ENCODE measurements around the gene NT5M.

Gene NT5M

GRCh38 chr17:17303847-17304490 is 796 bp downstream of the NT5M start:
- DNase-seq = peak; percentile 36

DNA sequence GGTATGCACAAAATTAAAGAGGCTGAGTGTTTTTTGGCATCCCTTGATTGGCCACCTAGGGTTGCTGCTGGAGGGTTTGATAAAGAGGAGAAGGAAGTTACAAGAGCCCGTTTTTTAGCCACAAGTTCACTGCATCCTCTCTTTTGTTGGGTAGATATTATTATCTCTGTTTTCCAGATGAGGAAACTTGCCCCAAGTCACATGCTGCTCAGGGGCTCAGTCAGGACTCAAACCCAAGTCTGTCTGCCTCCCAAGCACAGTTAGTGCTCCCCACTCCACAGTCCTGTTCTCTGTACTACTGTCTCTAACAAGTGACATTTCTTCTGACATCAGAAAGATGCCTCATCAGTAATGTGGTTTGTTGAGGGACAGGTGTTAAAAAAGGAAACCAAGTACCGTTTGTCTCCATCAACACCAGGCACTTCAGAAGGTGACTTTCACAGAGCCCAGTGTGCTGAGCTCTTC is 1.4 kb downstream of the NT5M start:
- DNase-seq = no peak

DNA sequence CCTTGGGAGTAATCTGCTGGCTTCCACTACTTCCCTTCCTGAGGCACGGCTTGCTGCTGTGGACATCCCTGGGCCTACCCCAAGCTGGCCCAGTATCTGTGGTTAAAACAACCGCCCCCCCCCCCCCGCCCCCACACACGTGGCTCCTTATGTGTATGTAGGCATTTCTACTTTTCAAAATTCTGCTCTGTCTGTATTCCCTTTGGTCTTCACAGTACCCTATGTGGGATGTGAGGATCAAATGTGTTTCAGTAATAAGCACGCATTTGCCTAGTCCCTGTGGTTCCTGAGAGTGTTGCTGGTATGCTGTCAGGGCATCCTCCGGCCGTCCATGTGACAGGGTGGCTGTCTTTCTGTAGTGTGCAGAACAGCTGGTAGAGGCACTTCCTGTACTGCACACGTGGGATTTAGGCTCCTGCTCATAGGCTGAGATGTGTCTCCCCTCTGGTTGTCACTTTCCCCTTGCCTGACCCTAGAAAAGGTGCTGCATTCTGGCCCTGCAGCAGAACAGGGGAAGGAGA is 2.2 kb downstream of the NT5M start:
- peak; percentile 96 for DNase-seq

DNA sequence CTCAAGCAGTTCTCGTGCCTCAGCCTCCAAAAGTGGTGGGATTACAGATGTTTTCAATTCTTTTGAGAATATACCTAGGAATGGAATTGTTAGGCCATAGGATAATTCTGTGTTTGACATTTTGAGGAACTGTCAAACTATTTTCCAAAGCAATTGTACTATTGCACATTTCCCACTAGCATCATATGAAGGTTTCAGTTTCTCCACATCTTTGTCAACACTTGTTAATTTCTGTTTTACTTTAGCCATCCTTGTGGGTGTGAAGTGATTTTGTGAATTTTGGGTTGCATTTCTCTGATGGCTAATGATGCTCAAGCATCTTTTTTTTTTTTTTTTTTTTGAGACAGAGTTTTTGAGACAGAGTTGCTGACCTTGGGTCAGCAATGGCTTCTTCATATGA is 6.2 kb downstream of the NT5M start:
- no peak for DNase-seq

DNA sequence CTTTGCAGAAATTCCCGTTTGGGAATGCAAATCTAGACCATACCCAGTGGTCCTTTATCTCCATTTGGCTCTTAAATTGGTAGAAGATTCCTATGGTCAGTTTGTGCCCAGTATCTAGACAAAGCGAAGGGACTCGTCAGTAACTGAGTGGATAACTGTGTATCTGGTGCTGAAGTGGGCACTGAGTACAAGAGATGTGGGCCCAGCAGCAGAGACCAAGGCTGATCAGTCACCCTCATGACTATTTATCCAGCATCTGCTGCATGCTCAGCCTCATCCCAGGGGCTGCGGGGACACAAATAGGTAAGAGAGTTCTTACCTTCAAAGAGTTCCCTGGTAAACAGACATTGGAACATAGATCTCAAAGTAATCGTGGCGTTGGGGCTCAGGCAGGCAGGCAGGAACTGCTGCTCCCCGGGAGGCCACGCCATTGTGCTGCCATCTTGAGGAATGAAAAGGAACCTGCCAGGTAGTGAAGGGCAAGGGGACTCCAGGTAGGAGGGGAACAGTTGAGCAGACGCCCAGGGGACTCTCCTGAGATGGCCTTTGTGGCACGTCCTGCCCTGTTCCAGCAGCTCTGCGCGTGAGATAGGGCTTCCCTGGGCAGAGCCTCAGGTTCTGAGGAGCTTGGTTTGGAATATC is 10.3 kb downstream of the NT5M start:
- peak; percentile 79 for DNase-seq

DNA sequence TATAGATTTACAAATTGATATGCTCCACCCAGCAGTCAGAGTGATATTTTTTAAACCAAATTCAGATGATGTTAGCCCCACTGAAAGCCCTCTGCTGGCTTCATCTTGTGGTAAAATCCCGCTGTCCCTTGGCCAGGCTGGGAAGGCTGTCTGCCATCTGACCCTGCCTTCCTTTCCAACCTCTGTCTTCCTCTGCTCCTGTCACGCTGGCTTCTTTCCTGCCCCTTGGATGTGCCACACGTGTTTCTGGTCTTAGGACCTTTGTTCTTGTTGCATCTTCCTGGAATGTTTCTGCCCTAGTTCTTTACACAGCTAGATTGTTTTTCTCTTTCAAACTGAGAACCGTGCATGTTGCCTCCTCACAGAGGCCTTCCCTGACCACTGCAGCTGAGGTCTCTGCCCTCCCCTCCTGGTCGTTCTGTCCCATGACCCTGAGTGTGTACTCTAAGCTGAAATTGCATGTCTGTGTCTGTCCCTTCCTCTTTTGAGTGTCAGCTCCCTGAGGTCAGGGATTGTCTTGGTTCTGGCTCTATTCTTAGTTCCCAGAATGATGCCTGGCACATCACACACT is 11.4 kb downstream of the NT5M start:
- DNase-seq = no peak

- peak; percentile 81 for DNase-seq
Observed at GRCh38 chr17:17315142-17315821, 12.1 kb downstream of the NT5M start.

DNA sequence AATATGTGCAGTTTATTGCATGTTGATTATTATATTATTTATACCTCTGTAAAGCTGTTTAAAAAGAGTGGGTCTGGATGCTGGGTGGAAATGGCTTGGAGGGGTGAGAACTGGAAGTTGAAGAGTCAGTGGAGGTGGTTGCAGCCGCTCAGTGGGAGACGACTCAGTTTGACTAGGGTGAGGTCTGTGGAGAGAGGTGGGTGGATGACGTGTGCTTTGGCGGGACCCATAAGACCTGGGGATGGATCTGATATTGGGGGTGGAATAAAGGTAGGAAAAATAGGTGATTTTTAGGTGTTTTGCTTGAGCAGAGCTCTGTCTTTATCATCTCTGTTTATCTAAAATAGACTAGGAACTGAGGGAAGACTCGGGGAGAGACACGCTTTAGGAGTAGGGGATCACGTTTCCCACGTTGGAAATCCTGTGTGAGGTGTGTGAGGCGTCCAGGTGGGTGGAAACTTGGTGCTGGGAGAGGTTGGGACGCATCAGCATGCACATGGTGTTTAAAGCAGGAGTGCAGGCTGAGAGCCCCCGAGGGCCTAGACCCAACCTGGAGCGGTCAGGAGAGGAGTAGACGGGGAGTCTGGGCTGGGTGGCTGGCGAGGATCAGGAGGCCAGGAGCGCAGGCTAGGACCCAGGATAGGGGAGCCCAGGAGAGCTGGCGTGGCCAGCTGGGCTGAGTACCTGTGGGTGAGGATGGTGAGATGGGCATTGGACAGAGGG is 17.2 kb downstream of the NT5M start:
- no peak for DNase-seq

DNA sequence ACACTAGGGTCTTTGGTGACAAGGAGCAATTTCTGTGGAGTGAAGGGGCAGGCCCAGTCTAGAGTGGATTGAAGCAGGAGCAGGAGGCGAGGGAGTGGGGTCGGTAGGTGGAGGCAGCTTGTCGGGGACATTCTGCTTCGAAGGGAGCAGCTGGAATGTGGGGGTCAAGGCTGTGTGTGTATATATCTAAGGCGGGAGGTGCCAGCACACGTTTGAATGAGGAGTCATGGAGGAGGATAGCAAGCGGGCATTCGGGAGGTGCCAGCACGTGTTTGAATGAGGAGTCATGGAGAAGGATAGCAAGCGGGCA is 17.7 kb downstream of the NT5M start:
- no peak for DNase-seq

DNA sequence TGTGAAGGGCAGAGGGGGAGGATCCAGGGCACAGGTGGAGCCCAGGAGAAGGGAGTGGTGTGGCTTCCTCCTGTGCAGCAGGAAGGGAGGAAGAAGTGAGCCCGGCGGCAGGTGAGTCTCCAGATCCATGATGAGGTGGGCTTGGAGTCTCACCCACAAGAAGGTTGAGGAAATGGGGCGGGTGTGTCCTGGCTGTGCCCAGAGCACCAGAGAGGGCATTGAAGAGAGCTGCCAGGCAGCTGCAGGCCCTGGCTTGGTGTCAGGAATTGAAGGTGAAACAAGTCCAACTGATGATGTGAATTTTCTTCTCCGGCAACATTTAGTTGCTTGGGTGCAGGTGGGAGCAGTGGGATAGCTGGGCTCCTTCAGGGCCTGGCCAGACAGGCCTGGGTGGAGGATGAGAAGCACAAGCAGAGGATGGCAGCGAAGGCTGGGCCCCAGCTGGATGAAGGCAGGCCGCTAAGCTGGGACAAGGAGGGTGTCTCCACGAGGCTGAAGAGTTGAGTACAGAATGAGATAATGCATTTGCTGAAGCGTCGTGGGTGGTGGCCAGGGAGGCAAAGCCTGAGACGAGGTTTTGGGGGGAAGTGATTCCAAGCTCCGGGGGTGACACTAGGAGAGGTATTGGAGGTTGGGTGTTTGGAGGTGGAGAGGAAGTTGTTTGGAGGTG is 18.3 kb downstream of the NT5M start:
- no peak for DNase-seq

- DNase-seq = no peak
Observed at GRCh38 chr17:17322516-17323510, 19.6 kb downstream of the NT5M start.

DNA sequence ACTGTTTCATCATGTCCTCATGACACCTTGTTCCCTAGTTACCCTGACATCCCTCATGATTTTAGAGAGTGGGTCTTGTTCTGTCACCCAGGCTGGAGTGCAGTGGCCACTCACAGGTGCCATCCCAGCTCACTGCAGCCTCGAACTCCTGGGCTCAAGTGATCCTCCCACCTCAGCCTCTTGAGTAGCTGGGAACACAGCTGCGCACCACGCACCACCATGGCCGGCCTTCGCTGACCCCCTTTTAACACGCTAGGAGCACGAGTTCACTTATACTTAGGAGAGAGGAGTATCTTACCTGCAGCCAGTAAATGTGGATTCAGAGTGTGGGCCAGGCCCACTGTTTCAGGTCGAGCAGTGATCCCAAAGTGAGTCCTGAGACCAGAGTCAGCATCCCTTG is 21.4 kb downstream of the NT5M start:
- no peak for DNase-seq

- DNase-seq = no peak
Observed at GRCh38 chr17:17325228-17325627, 22.1 kb downstream of the NT5M start.

DNA sequence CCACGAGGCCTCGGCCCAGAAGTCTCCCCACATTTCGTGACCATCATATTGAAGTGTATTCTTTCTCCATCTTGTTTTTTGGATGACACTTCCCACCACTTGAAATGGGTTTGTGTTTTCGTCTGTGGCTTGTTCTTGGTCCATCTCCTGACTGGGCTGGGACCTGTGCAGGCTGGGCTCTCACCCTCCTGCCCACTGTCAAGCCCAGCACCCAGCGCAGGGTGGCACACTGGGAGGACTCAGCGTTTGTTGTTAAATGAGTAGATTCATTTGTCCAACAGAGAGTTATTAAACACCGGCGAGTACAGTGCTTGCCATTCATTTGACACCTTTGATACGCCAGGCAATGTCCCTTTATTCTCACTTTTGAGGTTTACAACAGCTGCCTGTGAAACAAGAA is 22.6 kb downstream of the NT5M start:
- no peak for DNase-seq

DNA sequence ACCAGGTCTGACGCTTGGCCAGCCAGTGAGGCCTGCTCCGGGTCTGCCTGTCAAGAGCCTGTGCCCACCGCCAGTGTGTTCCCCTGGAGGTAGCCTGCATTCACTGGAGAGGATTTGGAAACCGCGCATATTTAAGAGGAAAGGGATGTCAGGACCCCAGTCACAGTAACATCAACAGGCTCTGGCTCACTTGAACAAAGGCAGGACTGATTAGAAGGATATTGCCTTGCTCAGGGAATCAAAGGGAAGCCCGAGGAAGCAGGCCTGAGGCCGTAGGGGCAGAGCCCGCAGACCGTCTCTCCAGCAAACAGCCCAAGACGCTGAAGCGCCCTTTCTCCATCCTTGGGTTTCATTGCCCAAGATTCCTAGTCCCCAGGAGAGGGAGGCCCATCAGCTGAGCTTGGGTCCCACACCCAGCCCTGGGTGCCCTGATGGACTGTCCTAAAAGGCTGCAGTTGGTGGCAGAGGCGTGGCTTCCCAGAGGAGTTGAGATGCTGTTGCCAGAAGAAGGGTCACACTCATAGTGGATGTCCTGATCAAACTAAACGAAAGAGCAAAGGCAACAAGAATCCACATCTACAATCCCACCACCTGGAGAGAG is 23.2 kb downstream of the NT5M start:
- no peak for DNase-seq

DNA sequence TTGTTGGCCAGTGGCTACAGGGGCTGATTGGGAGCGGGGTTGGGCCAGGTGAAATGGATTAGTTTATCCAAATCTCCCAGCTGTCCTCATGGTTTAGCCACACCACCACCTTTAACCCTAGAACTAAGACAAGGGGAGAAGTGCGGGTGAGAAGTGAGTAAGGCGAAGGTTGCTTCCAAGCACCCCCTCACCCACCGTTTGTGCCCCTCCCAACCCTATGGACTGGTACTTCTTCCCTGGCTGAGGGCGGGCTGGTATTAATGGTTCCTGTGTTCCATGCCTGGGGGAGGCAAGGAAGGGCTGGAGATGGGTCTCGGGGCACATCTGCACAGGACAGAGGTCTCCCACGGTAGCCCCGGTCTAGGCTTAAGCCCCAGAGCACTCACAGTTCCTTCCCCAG is 25.1 kb downstream of the NT5M start:
- no peak for DNase-seq

DNA sequence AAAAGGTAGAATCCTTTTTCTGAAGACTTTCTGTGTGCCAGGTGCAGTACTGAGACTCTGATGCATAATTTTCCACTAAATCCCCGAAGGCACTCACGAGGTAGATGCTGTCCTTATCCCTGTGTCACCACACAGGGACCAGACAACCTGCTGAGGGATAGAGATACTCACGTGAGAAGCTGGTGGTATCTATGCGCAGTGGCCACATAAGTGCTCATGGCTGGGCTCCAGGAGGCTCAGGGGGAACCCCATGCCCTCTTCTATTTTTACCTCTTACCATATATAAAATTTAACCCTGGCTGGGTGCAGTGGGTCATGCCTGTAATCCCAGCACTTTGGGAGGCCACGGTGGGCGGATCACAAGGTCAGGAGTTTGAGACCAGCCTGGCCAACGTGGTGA is 38.3 kb downstream of the NT5M start:
- no peak for DNase-seq

GRCh38 chr17:17342242-17342945 is 39.2 kb downstream of the NT5M start:
- no peak for DNase-seq

GRCh38 chr17:17343160-17343735 is 40.1 kb downstream of the NT5M start:
- no peak for DNase-seq
